K562 (cell line): ENCODE data around the gene ELOVL1. TPM values are rescaled to one million over a fixed set of nuclear protein-coding genes. Genes with fewer than 3 reads are reported as not detected.

Experiments used
- BRCA1 ChIP-seq, 2 experiments: fragments of 450-650 bp in 1 of 2; sonication (generic) in 1 of 2; formaldehyde crosslinking in 1 of 2; IDR thresholded peaks; 2 replicates each; pipeline versions ENCODE4 v1.5.0 to v1.6.1; 2017 to 2020; ENCODE audit warnings: mild to moderate bottlenecking in 1 of 2, missing genetic modification reagents in 1 of 2
- EP300 ChIP-seq: IDR thresholded peaks from 2 replicates; pipeline ENCODE4 v1.6.1; 2012; ENCODE audit warnings: low read length, improper control_type of control experiment
- FOSL1 ChIP-seq: fragments of 200-800 bp; sonication (Bioruptor generic); conservative IDR thresholded peaks from 2 replicates; pipeline ENCODE4 v1.6.1; 2016; ENCODE audit warnings: missing genetic modification characterization, missing compliant biosample characterization
- GABPB1 ChIP-seq: sonication (generic); formaldehyde crosslinking; IDR thresholded peaks from 2 replicates; pipeline ENCODE4 v1.8.0; 2022; ENCODE audit warnings: mild to moderate bottlenecking, missing genetic modification reagents
- HDAC1 ChIP-seq, 2 experiments: fragments of 450-650 bp; IDR thresholded peaks; 2 replicates each; pipeline ENCODE4 v1.6.1; 2016 to 2017; ENCODE audit warnings: inconsistent platforms in 1 of 2, mild to moderate bottlenecking in 1 of 2, moderate library complexity in 1 of 2
- HDAC2 ChIP-seq: fragments of 450-650 bp; IDR thresholded peaks from 2 replicates; pipeline ENCODE4 v1.6.1; 2016; ENCODE audit warnings: mild to moderate bottlenecking
- MAFK ChIP-seq: IDR thresholded peaks from 2 replicates; pipeline ENCODE4 v1.6.1; 2011; ENCODE audit warnings: low read length, improper control_type of control experiment
- MNT ChIP-seq, 2 experiments: fragments of 450-650 bp; conservative IDR thresholded peaks; 2 replicates each; pipeline ENCODE4 v1.6.1; 2017; ENCODE audit warnings: mild to moderate bottlenecking in 2 of 2, moderate library complexity in 2 of 2
- MTA3 ChIP-seq: fragments of 450-650 bp; formaldehyde crosslinking; IDR thresholded peaks from 2 replicates; pipeline ENCODE4 v1.6.1; 2017; ENCODE audit warnings: mild to moderate bottlenecking, borderline replicate concordance
- NCOR1 ChIP-seq: fragments of 450-650 bp; IDR thresholded peaks from 2 replicates; pipeline ENCODE4 v1.6.1; 2016; ENCODE audit warnings: mild to moderate bottlenecking, moderate library complexity
- SRF ChIP-seq, 2 experiments: fragments of 250-450, 450-650 bp in 1 of 2; sonication (Bioruptor Pico) in 1 of 2; sonication (generic) in 1 of 2; formaldehyde crosslinking; IDR thresholded peaks; 2 replicates each; pipeline versions ENCODE4 v1.5.0 to v1.5.1; 2020 to 2022; ENCODE audit warnings: mild to moderate bottlenecking in 1 of 2, missing genetic modification reagents in 1 of 2
- TAL1 ChIP-seq: fragments of 450-650 bp; IDR thresholded peaks from 2 replicates; pipeline ENCODE4 v1.6.1; 2016; ENCODE audit warnings: mild to moderate bottlenecking
- ZBTB7A ChIP-seq: IDR thresholded peaks from 2 replicates; pipeline ENCODE4 v1.6.1; 2011; ENCODE audit warnings: low read depth, mild to moderate bottlenecking, low read length, moderate library complexity, borderline replicate concordance; ENCODE audit not compliant: control insufficient read depth
- ZFPM2 ChIP-seq: fragments of 250-450 bp; sonication (Bioruptor Pico); IDR thresholded peaks from 2 replicates; pipeline ENCODE4 v1.5.1; 2022; ENCODE audit warnings: mild to moderate bottlenecking
- ZNF316 ChIP-seq: fragments of 450-650 bp; IDR thresholded peaks from 2 replicates; pipeline ENCODE4 v1.6.1; 2016
- ZNF551 ChIP-seq: fragments of 250-450 bp; sonication (Bioruptor Pico); IDR thresholded peaks from 2 replicates; pipeline ENCODE4 v1.5.0; 2021; ENCODE audit warnings: mild to moderate bottlenecking, moderate library complexity
- ZNF592 ChIP-seq: fragments of 450-650 bp; IDR thresholded peaks from 2 replicates; pipeline ENCODE4 v1.6.1; 2017; ENCODE audit warnings: antibody characterized with exemption, mild to moderate bottlenecking
- polyA plus RNA-seq, 8 experiments: library from polyadenylated mRNA; depleted of rRNA in 4 of 8; stranded (reverse) in 5 of 8; unstranded in 3 of 8; fragments of >200 nt; fragmentation: Nextera tagmentation in 2 of 8; fragmentation: Illumina TruSeq in 1 of 8; extraction: Ambion mirVana in 2 of 8; extraction: Trizol in 1 of 8; gene quantifications; 2 replicates each; pipeline versions ENCODE4 v1.2.1 to v1.2.3, GENCODE V29; 2011 to 2014; ENCODE audit warnings: inconsistent platforms in 1 of 8, missing spikeins in 1 of 8
- total RNA-seq, 7 experiments: library from RNA; depleted of rRNA in 6 of 7; stranded (reverse); fragments of >200 nt in 6 of 7; fragmentation: Illumina TruSeq in 2 of 7; extraction: Trizol in 2 of 7; gene quantifications; 2 replicates each; pipeline versions ENCODE4 v1.2.1 to v1.2.3, GENCODE V29; 2011 to 2021; ENCODE audit warnings: low replicate concordance in 1 of 7
- TF ChIP-seq, protein P1 (sequence below): fragments of 450-650 bp; IDR thresholded peaks from 2 replicates; pipeline ENCODE4 v1.6.1; 2018; ENCODE audit not compliant: partially characterized antibody

Gene ELOVL1
- total and polyA plus RNA-seq, 9 of the 15 experiments (the other 6 are each of a cell fraction or from before 2014, with no cell fraction given) = 51.0 to 157 (median 70.3) TPM

GRCh38 chr1:43345120-43345519, 22.7 kb downstream of the ELOVL1 start (continued):
- TF ChIP-seq HDAC1 (IDR thresholded peaks at IDR 0.05) (peak in 1 of 2 experiments; percentile 49; a peak in 1 of 4 replicates), HDAC2 (peak; percentile 56; the same call in 1 of the 2 replicates), MAFK (peak; percentile 47), FOSL1 (tag) (peak; percentile 91), SRF (CRISPR knock-in tag; IDR thresholded peaks at IDR 0.05) (peak in 1 of 2 experiments; percentile 43; a peak in 1 of 4 replicates), ZNF592 (no peak), ZNF551 (no peak), MTA3 (peak; percentile 75), NCOR1 (peak; percentile 87), BRCA1 (IDR thresholded peaks at IDR 0.05) (no peak), BRCA1 (CRISPR knock-in tag; IDR thresholded peaks at IDR 0.05) (no peak), EP300 (peak; percentile 66; the same call in 1 of the 2 replicates), ZBTB7A (peak; percentile 87), ZFPM2 (CRISPR knock-in tag) (no peak), TAL1 (peak; percentile 65), MNT (conservative IDR thresholded peaks at IDR 0.05) (peak in 1 of 2 experiments; percentile 29; a peak in 1 of 4 replicates), ZNF316 (peak; percentile 90), GABPB1 (CRISPR knock-in tag) (no peak)
- TF ChIP-seq, protein P1, sequence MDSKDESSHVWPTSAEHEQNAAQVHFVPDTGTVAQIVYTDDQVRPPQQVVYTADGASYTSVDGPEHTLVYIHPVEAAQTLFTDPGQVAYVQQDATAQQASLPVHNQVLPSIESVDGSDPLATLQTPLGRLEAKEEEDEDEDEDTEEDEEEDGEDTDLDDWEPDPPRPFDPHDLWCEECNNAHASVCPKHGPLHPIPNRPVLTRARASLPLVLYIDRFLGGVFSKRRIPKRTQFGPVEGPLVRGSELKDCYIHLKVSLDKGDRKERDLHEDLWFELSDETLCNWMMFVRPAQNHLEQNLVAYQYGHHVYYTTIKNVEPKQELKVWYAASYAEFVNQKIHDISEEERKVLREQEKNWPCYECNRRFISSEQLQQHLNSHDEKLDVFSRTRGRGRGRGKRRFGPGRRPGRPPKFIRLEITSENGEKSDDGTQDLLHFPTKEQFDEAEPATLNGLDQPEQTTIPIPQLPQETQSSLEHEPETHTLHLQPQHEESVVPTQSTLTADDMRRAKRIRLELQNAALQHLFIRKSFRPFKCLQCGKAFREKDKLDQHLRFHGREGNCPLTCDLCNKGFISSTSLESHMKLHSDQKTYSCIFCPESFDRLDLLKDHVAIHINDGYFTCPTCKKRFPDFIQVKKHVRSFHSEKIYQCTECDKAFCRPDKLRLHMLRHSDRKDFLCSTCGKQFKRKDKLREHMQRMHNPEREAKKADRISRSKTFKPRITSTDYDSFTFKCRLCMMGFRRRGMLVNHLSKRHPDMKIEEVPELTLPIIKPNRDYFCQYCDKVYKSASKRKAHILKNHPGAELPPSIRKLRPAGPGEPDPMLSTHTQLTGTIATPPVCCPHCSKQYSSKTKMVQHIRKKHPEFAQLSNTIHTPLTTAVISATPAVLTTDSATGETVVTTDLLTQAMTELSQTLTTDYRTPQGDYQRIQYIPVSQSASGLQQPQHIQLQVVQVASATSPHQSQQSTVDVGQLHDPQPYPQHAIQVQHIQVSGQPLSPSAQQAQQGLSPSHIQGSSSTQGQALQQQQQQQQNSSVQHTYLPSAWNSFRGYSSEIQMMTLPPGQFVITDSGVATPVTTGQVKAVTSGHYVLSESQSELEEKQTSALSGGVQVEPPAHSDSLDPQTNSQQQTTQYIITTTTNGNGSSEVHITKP = peak; percentile 68
